Stimulated activated naive CD8-positive, alpha-beta T cell treated with anti-CD3 and anti-CD28 coated beads, Interleukin-15, Interleukin-2, amounts not matched to agents 100 ng/mL and 50 ng/mL, for 24 hours (primary cell): Measurements from ENCODE around the gene TANGO6.
"Not testable (repeated sequence)": the region's sequence is repeated elsewhere in the genome, so short reads cannot be mapped to it uniquely, and the experiment has no call there.

Experiments used
- H3K27ac Mint-ChIP-seq: one replicate; pipeline ENCODE4 v1.8.0; 2021; ENCODE audit warnings: mild to moderate bottlenecking, mixed read lengths
- H3K27me3 Mint-ChIP-seq: one replicate; pipeline ENCODE4 v1.8.0; 2021; ENCODE audit warnings: mixed read lengths
- H3K36me3 Mint-ChIP-seq: one replicate; pipeline ENCODE4 v1.8.0; 2021; ENCODE audit warnings: low read depth, mixed read lengths
- H3K4me1 Mint-ChIP-seq: one replicate; pipeline ENCODE4 v1.8.0; 2021; ENCODE audit warnings: low read depth, mixed read lengths
- H3K4me3 Mint-ChIP-seq: one replicate; pipeline ENCODE4 v1.8.0; 2021; ENCODE audit warnings: mild to moderate bottlenecking, mixed read lengths
- H3K9me3 Mint-ChIP-seq: one replicate; pipeline ENCODE4 v1.8.0; 2021; ENCODE audit warnings: mixed read lengths

The TANGO6 gene

DNA sequence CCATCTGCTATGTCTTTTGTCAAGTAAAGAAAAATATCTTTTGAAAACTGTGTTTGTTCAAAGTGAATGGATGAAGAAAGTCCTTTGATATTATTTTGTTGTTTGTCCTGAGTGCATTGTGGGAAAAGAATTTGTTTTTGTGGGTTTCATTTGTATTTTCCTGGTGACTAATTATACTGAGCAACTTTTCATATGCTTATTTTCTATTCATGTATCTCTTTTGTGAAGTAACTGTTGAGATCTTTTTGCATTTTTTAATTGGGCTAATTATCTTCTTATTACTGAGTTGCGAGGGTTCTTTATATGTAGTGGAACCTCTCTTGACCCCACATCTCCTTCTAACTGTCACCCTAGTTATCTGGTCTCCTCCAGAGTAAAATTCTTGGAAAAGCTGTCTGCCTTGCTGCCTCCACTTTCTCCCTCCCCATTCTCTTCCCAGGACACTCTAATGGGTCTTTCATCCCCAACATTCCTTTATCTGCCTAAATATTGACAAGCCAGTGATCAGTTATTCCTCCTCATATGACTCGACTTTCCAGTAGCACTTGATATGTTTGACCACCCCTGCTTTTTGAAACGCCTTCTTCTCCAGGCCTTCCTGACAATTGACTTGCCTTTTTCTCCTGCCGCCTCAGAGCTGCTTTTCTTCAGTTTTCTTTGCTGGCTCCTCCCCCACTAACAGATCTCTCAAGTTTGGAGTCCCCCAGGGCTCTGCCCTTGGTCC, 144.6 kb downstream of the TANGO6 start:
- H3K27ac Mint-ChIP-seq: no peak overlapping the region
- H3K27me3 Mint-ChIP-seq: no peaks in the 10 kb centered on the region
- no peaks in the 10 kb centered on the region for H3K4me1 Mint-ChIP-seq
- H3K9me3 Mint-ChIP-seq: no peaks in the 10 kb centered on the region
- no peak overlapping the region for H3K4me3 Mint-ChIP-seq
- H3K36me3 Mint-ChIP-seq: peaks cover 23% of the 10 kb centered on the region

- H3K27me3 Mint-ChIP-seq, H3K9me3 Mint-ChIP-seq, H3K4me1 Mint-ChIP-seq, H3K4me3 Mint-ChIP-seq, H3K27ac Mint-ChIP-seq: not testable (repeated sequence)
- H3K36me3 Mint-ChIP-seq: peaks cover 13% of the 10 kb centered on the region
Measured at GRCh38 chr16:68990172-68990845, 147.0 kb downstream of the TANGO6 start.

GRCh38 chr16:68991075-68991474, 147.7 kb downstream of the TANGO6 start:
- peaks cover 10% of the 10 kb centered on the region for H3K36me3 Mint-ChIP-seq
- H3K27ac Mint-ChIP-seq: no peak overlapping the region
- no peak overlapping the region for H3K4me3 Mint-ChIP-seq
- no peaks in the 10 kb centered on the region for H3K4me1 Mint-ChIP-seq
- H3K27me3 Mint-ChIP-seq: no peaks in the 10 kb centered on the region
- no peaks in the 10 kb centered on the region for H3K9me3 Mint-ChIP-seq

DNA sequence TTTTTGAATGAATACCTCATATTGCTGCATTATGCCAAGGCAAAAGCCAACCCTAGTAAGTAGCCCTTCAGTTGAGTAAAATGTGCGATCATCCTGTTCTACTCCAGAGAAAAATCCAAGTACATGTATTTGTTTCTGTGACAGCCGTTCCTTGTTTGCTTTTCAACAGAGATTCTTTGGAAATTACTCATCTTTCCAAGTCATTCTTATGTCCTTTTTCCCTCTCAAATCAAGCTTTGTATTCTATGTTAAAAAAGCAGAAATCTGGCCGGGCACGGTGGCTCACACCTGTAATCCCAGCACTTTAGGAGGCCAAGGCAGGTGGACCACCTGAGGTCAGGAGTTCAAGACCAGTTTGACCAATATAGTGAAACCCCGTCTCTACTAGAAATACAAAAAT, 149.2 kb downstream of the TANGO6 start:
- H3K36me3 Mint-ChIP-seq: peaks cover 17% of the 10 kb centered on the region
- no peak overlapping the region for H3K4me3 Mint-ChIP-seq
- H3K4me1 Mint-ChIP-seq: no peaks in the 10 kb centered on the region
- H3K27ac Mint-ChIP-seq: no peak overlapping the region
- no peaks in the 10 kb centered on the region for H3K9me3 Mint-ChIP-seq
- no peaks in the 10 kb centered on the region for H3K27me3 Mint-ChIP-seq

- Mint-ChIP-seq H3K27ac (no peak overlapping the region), H3K27me3 (no peaks in the 10 kb centered on the region), H3K9me3 (no peaks in the 10 kb centered on the region), H3K4me3 (no peak overlapping the region), H3K36me3 (peaks cover 26% of the 10 kb centered on the region), H3K4me1 (no peaks in the 10 kb centered on the region)
Measured at GRCh38 chr16:68993456-68993855, 150.1 kb downstream of the TANGO6 start.

GRCh38 chr16:68993885-68994284, 150.6 kb downstream of the TANGO6 start:
- Mint-ChIP-seq H3K27ac (no peak overlapping the region), H3K27me3 (no peaks in the 10 kb centered on the region), H3K9me3 (no peaks in the 10 kb centered on the region), H3K36me3 (peaks cover 29% of the 10 kb centered on the region), H3K4me3 (no peak overlapping the region), H3K4me1 (no peaks in the 10 kb centered on the region)

DNA sequence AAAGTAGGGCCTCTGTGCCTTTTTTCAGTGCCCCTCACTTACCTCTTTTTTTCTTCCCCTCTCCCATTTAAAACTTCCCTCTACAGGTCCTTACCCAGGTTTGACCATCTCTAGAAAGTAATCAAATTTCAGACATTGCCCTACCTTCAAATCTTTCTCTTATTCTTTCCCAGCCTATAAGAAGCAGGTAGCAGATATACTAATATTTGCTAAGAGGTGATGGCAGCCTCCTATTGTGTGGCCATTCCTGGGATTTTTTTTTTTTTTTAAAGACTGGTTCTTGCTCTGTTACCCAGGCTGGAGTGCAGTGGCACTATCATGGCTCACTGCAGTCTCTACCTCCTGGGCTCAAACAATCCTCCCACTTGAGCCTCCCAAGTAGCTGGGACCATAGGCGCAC, 151.0 kb downstream of the TANGO6 start:
- peaks cover 29% of the 10 kb centered on the region for H3K36me3 Mint-ChIP-seq
- H3K9me3 Mint-ChIP-seq: no peaks in the 10 kb centered on the region
- no peaks in the 10 kb centered on the region for H3K4me1 Mint-ChIP-seq
- H3K4me3 Mint-ChIP-seq: no peak overlapping the region
- no peaks in the 10 kb centered on the region for H3K27me3 Mint-ChIP-seq
- no peak overlapping the region for H3K27ac Mint-ChIP-seq

DNA sequence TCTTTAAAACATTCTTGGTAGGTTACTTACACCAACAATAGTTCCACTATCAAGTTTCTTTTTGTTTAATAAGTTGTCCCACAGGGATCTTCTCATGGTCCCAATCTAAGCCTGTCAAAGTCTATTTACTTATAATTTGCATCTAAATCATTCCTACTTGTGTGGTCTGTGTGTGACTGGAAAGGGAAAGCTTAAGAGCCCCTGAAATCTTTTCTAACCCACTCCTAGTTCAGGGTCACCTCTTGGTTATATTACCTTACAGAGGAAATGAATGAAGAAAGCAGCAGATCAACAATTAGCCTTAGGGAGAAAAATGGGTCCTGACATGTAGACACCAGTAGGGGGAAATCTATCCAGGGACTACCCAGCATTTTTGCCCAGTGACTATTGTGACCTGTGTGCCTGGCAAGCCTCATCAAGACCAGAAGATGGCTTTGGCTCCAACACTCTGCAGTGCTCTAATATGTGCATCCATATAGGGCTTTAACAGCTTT, 151.7 kb downstream of the TANGO6 start:
- H3K4me1 Mint-ChIP-seq: no peaks in the 10 kb centered on the region
- no peaks in the 10 kb centered on the region for H3K27me3 Mint-ChIP-seq
- H3K27ac Mint-ChIP-seq: no peak overlapping the region
- H3K36me3 Mint-ChIP-seq: peaks cover 28% of the 10 kb centered on the region
- H3K4me3 Mint-ChIP-seq: no peak overlapping the region
- no peaks in the 10 kb centered on the region for H3K9me3 Mint-ChIP-seq

GRCh38 chr16:68997564-68997963, 154.2 kb downstream of the TANGO6 start:
- Mint-ChIP-seq H3K4me1 (no peaks in the 10 kb centered on the region), H3K9me3 (peaks cover 4% of the 10 kb centered on the region)

DNA sequence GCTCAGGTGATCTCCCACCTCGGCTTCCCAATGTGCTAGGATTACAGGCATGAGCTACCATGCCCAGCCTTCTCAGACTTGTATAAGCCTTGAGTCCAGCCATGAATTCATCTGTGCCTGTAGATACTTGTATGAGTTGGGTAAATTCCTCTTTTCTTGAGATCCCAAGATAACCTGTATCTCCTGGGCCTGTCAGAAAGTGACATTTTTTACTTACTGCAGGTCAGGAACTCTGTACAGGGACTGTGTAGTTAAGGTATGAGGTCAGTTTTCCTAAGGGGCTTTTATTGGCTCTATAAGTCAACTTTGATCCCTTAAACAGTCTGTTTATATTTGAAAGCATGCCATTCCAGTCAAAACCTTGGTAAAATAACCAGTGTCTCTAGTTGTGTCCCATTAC, 155.8 kb downstream of the TANGO6 start:
- no peak overlapping the region for H3K4me3 Mint-ChIP-seq
- peaks cover 56% of the 10 kb centered on the region for H3K36me3 Mint-ChIP-seq
- no peaks in the 10 kb centered on the region for H3K27me3 Mint-ChIP-seq
- H3K9me3 Mint-ChIP-seq: peaks cover 4% of the 10 kb centered on the region
- H3K4me1 Mint-ChIP-seq: no peaks in the 10 kb centered on the region
- no peak overlapping the region for H3K27ac Mint-ChIP-seq

More at GRCh38 chr16:68997564-68997963, 154.2 kb downstream of the TANGO6 start:
- no peak overlapping the region for H3K27ac Mint-ChIP-seq
- no peak overlapping the region for H3K4me3 Mint-ChIP-seq
- peaks cover 43% of the 10 kb centered on the region for H3K36me3 Mint-ChIP-seq
- no peaks in the 10 kb centered on the region for H3K27me3 Mint-ChIP-seq

- Mint-ChIP-seq H3K4me3 (no peak overlapping the region), H3K4me1 (no peaks in the 10 kb centered on the region), H3K36me3 (peaks cover 49% of the 10 kb centered on the region), H3K27me3 (no peaks in the 10 kb centered on the region), H3K27ac (no peak overlapping the region), H3K9me3 (peaks cover 4% of the 10 kb centered on the region)
Measured at GRCh38 chr16:69003500-69003899, 160.2 kb downstream of the TANGO6 start.

DNA sequence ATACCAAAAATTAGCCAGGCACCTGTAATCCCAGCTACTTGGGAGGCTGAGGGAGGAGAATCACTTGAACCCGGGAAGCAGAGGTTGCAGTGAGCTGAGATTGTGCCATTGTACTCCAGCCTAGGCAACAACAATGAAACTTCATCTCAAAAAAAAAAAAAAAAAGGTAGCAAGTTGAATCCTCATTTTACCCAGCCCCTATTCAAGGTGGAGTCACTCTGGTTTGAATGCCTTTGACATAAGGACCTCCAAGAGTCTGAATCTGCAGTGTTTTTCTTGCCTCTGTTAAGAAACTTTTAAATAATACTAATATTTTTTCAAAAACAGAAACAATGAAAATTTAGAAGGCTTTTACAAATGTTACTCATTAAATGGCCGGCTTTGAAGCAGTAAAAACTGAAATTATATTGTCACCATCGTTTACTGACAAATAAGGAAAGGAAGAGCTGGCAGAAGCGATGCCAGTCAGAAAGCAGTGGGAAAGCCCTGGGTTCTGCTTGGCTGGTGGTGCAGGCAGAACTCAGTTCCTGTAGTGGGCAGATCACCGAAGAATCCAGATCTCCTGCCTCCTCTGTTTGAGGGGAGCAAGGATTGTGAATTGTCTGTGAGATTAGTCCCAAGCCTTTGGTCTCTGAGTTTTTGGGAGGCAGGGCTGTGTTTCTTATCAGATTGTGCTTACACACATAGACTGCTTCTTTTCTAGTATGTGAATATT, 162.5 kb downstream of the TANGO6 start:
- H3K36me3 Mint-ChIP-seq: peaks cover 42% of the 10 kb centered on the region
- no peaks in the 10 kb centered on the region for H3K27me3 Mint-ChIP-seq
- no peak overlapping the region for H3K27ac Mint-ChIP-seq
- H3K9me3 Mint-ChIP-seq: peaks cover 4% of the 10 kb centered on the region
- no peaks in the 10 kb centered on the region for H3K4me1 Mint-ChIP-seq
- H3K4me3 Mint-ChIP-seq: no peak overlapping the region

DNA sequence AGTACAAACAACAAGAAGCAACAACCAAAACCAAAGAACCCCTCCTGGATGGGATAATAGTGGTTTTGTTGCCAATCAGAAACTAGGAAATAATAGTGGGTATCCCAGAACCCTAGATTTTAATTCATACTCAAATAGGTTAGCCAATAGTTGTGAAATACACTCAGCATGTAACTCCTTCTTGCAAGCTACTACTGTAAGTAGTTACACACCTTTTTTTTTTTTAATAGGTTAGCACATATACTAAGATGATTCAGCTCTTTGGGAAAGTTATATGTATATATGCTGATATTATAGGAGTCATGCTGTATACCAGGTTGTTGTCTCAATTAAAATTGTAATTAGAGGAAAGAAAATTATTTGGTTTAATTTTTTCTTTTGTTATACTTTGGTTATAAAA, 169.6 kb downstream of the TANGO6 start:
- Mint-ChIP-seq H3K36me3 (peaks cover 25% of the 10 kb centered on the region), H3K9me3 (no peaks in the 10 kb centered on the region), H3K4me1 (peaks cover 10% of the 10 kb centered on the region)

DNA sequence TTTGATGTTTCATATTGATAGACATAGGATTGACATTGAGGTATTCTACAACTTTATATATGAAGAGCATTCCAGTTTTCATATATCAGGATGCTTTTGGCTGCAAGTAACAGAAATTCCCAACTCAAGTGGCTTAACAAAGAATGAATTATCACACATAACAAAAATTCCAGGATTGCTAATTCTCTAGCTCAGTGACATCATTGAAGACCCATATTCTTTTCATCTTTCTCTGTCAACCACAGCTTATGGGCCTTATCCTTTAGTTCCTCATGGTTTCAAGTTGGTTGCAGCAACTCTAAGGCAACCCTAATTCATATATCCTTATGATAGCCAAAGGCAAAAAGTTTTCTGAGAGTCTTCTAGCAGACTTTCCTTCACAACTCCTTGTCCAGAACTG, 170.7 kb downstream of the TANGO6 start:
- Mint-ChIP-seq H3K36me3 (peaks cover 25% of the 10 kb centered on the region), H3K4me3 (no peak overlapping the region), H3K27me3 (no peaks in the 10 kb centered on the region), H3K4me1 (peaks cover 10% of the 10 kb centered on the region), H3K9me3 (no peaks in the 10 kb centered on the region), H3K27ac (no peak overlapping the region)

More for the DNA sequence above, 169.6 kb downstream of the TANGO6 start:
- H3K4me3 Mint-ChIP-seq: no peak overlapping the region
- no peak overlapping the region for H3K27ac Mint-ChIP-seq
- H3K27me3 Mint-ChIP-seq: no peaks in the 10 kb centered on the region

DNA sequence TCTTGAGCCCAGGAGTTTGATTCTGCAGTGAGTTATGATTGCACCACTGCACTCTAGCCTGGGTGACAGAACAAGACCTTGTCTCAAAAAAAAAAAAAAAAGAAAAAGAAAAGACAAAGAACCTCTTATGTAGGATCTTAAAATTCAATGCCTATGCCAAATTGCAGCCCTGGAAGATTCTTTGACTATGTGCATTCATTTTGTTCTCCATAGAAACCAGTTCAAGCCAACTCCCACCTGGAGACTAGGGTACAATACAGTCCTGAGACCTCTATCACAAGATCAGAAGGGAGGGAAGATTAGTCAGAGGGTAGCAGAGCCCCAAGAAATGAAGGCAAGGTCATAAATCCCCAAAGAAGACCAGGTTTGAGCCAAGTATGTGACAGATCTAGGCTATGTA, 171.5 kb downstream of the TANGO6 start:
- H3K27ac Mint-ChIP-seq: no peak overlapping the region
- H3K4me1 Mint-ChIP-seq: peaks cover 10% of the 10 kb centered on the region
- no peaks in the 10 kb centered on the region for H3K27me3 Mint-ChIP-seq
- H3K36me3 Mint-ChIP-seq: peaks cover 25% of the 10 kb centered on the region
- H3K9me3 Mint-ChIP-seq: no peaks in the 10 kb centered on the region
- H3K4me3 Mint-ChIP-seq: no peak overlapping the region
